HL-60 (cell line): Measurements from ENCODE around the gene SBNO2.

Source experiments
- CTCF ChIP-seq: IDR thresholded peaks from one replicate; pipeline ENCODE4 v1.5.1; 2011; ENCODE audit warnings: low read length, control low read depth, inconsistent platforms; ENCODE audit not compliant: insufficient read depth
- GABPA ChIP-seq: IDR thresholded peaks from 2 replicates; pipeline ENCODE4 v1.6.1; 2012; ENCODE audit warnings: low read depth
- POLR2AphosphoS5 ChIP-seq: IDR thresholded peaks from 2 replicates; pipeline ENCODE4 v1.6.1; 2012; ENCODE audit warnings: low read depth
- REST ChIP-seq: IDR thresholded peaks from 2 replicates; pipeline ENCODE4 v1.6.1; 2012; ENCODE audit warnings: low read depth; ENCODE audit not compliant: insufficient replicate concordance

GRCh38 chr19:1164684-1165531 lies 9.2 kb downstream of the SBNO2 start:
- TF ChIP-seq CTCF (no peak), POLR2AphosphoS5 (no peak), REST (no peak), GABPA (no peak)
